HG03460 (cell line): ENCODE measurements around the gene SLF2.
A peak's percentile ranks its signal among the peaks of the same experiment; 100 is the strongest.

Experiments
- ATAC-seq: cut with Tn5 transposase; IDR thresholded peaks from one replicate; pipeline ENCODE4 v1.9.1; 2021; ENCODE audit not compliant: unreplicated experiment

SLF2 gene

GRCh38 chr10:100978121-100978900 is 65.5 kb downstream of the SLF2 start:
- ATAC-seq, result no peak

GRCh38 chr10:100978901-100979195 is 66.1 kb downstream of the SLF2 start:
- ATAC-seq, result no peak

- no peak for ATAC-seq
Observed at GRCh38 chr10:100979791-100980272, 67.1 kb downstream of the SLF2 start.

- ATAC-seq, result no peak
Observed at GRCh38 chr10:100980311-100980710, 67.5 kb downstream of the SLF2 start.

GRCh38 chr10:100980711-100981110 is 67.9 kb downstream of the SLF2 start:
- ATAC-seq, result no peak

GRCh38 chr10:100981178-100981772 is 68.5 kb downstream of the SLF2 start:
- no peak for ATAC-seq

GRCh38 chr10:100982916-100983830 is 70.4 kb downstream of the SLF2 start:
- ATAC-seq, result no peak

GRCh38 chr10:100983868-100984671 is 71.3 kb downstream of the SLF2 start:
- ATAC-seq, result no peak

- ATAC-seq, result no peak
Observed at GRCh38 chr10:100984672-100985177, 72.0 kb downstream of the SLF2 start.

GRCh38 chr10:100985336-100985735 is 72.6 kb downstream of the SLF2 start:
- no peak for ATAC-seq

GRCh38 chr10:100986623-100986951 is 73.8 kb downstream of the SLF2 start:
- no peak for ATAC-seq

GRCh38 chr10:100986952-100987684 is 74.4 kb downstream of the SLF2 start, which contains the start of the genes MRPL43 and TWNK:
Gene MRPL43 (minus strand): TSS chr10:100987497. CDS start chr10:100987443, 54 bp downstream.
Gene TWNK (plus strand): TSS chr10:100987543. CDS start chr10:100988211, 668 bp downstream.
- peak; percentile 80 for ATAC-seq

- no peak for ATAC-seq
Observed at GRCh38 chr10:100987685-100988049, 74.9 kb downstream of the SLF2 start.

- no peak for ATAC-seq
Observed at GRCh38 chr10:100988166-100988565, 75.4 kb downstream of the SLF2 start.

- no peak for ATAC-seq
Observed at GRCh38 chr10:100989088-100989487, 76.3 kb downstream of the SLF2 start.

- no peak for ATAC-seq
Observed at GRCh38 chr10:100993986-100994708, 81.4 kb downstream of the SLF2 start.

GRCh38 chr10:100995181-100995580 is 82.4 kb downstream of the SLF2 start:
- no peak for ATAC-seq

- ATAC-seq, result peak; percentile 28
Observed at GRCh38 chr10:100996678-100997359, 84.1 kb downstream of the SLF2 start.
